AG04450 (cell line): Measurements from ENCODE around the gene GAD1. TPM values are rescaled to one million over a fixed set of nuclear protein-coding genes. Genes with fewer than 3 reads are reported as not detected.

Experiments
- CTCF ChIA-PET: fragments of 300-600, 350-600 bp; formaldehyde crosslinking; extraction: SDS; loops from one replicate; lab custom pipeline; 2022; ENCODE audit warnings: antibody characterized with exemption, inconsistent platforms; lab: Charles Lee
- POLR2A ChIA-PET: fragments of 350-600 bp; formaldehyde crosslinking; extraction: SDS; loops from one replicate; lab custom pipeline; 2021; ENCODE audit warnings: antibody characterized with exemption, inconsistent platforms; lab: Yijun Ruan, JAX
- DNase-seq: peaks from one replicate; pipeline ENCODE4 v3.0.0-alpha.2; 2011; ENCODE audit warnings: low read depth, low spot score
- H3K27ac ChIP-seq: one replicate; pipeline ENCODE4 v1.5.1; 2012; ENCODE audit warnings: low read depth, low read length, control low read depth
- H3K27me3 ChIP-seq: one replicate; pipeline ENCODE4 v1.6.0; 2012; ENCODE audit warnings: low read length; ENCODE audit not compliant: control insufficient read depth, insufficient read depth
- H3K4me3 ChIP-seq: 2 replicates; pipeline ENCODE4 v1.5.1; 2011; ENCODE audit warnings: mild to moderate bottlenecking, low read depth, low read length, control low read depth
- H3K9me3 ChIP-seq: 2 replicates; pipeline ENCODE4 v1.5.1; 2012; ENCODE audit warnings: low read length; ENCODE audit not compliant: control insufficient read depth, insufficient read depth
- polyA plus RNA-seq: library from polyadenylated mRNA; depleted of rRNA; stranded (reverse); fragments of >200 nt; gene quantifications from 2 replicates; pipeline ENCODE4 v1.2.3, GENCODE V29; 2011
- TF ChIP-seq, protein P1 (sequence below): IDR thresholded peaks from 2 replicates; pipeline ENCODE4 v1.5.1; 2011; ENCODE audit warnings: low read depth, low read length, control low read depth, inconsistent platforms

The GAD1 gene
- polyA plus RNA-seq, 1 experiment = not detected

GRCh38 chr2:170887496-170887895 is 70.8 kb downstream of the GAD1 start:
- CTCF ChIA-PET = interaction anchor here (1.1 kb wide), 1 partner anchor 15 kb away, joined by 6 read pairs; no protein-coding TSS in a partner anchor
- POLR2A ChIA-PET = no interaction called here

DNA sequence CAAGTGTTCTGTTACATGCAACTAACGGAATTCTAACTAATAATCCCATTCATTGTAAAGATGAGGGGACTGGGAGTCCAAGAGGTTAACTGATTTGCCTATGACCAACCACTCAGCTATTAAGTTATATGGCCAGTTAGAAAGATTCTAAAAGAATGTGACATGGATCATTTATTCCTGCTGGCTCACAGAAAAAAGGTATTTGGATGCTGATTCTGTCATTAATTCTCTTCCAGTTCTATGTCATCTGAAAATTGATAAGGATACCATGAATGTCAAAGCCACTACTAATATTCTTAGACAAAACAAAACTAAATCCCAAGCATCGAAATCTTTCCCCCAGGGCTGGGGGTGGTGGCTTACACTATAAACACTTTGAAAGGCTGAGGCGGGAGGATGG is 71.2 kb downstream of the GAD1 start:
- H3K27ac ChIP-seq = no peak overlapping the region
- H3K4me3 ChIP-seq = no peak overlapping the region
- no peaks in the 10 kb centered on the region for H3K9me3 ChIP-seq
- no peaks in the 10 kb centered on the region for H3K27me3 ChIP-seq
- no peak for DNase-seq
- ChIA-PET CTCF (interaction anchor here (1.1 kb wide), 1 partner anchor 15 kb away, joined by 6 read pairs; no protein-coding TSS in a partner anchor), POLR2A (no interaction called here)
- TF ChIP-seq, protein P1, sequence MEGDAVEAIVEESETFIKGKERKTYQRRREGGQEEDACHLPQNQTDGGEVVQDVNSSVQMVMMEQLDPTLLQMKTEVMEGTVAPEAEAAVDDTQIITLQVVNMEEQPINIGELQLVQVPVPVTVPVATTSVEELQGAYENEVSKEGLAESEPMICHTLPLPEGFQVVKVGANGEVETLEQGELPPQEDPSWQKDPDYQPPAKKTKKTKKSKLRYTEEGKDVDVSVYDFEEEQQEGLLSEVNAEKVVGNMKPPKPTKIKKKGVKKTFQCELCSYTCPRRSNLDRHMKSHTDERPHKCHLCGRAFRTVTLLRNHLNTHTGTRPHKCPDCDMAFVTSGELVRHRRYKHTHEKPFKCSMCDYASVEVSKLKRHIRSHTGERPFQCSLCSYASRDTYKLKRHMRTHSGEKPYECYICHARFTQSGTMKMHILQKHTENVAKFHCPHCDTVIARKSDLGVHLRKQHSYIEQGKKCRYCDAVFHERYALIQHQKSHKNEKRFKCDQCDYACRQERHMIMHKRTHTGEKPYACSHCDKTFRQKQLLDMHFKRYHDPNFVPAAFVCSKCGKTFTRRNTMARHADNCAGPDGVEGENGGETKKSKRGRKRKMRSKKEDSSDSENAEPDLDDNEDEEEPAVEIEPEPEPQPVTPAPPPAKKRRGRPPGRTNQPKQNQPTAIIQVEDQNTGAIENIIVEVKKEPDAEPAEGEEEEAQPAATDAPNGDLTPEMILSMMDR = no peak

More at GRCh38 chr2:170887496-170887895, 70.8 kb downstream of the GAD1 start:
- DNase-seq = no peak
- H3K27ac ChIP-seq = no peak overlapping the region
- no peak overlapping the region for H3K4me3 ChIP-seq
- H3K27me3 ChIP-seq = no peaks in the 10 kb centered on the region
- H3K9me3 ChIP-seq = no peaks in the 10 kb centered on the region
- TF ChIP-seq, protein P1 = no peak

DNA sequence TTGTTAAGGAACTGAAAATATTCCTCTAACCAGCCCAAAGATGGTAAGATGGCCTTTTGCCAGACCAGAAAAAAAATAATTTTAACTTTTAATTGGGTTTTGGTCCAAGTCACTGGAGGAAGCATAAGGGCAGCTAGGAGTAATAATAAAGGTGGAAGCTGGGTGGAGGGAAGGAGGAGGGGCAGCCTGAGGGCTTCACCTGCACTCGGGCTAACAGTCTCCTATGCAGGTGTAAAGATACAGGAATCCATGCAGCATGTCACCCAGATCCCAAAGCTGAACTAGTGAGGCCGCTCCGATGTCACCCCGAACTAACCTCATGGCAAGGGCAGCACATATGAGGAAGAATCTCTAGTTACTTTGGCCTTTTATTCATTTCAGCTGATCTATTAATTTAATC is 75.2 kb downstream of the GAD1 start:
- Histone ChIP-seq H3K27ac (no peak overlapping the region), H3K27me3 (peaks cover 5% of the 10 kb centered on the region), H3K9me3 (no peaks in the 10 kb centered on the region), H3K4me3 (no peak overlapping the region)
- TF ChIP-seq, protein P1 = no peak
- POLR2A ChIA-PET = no interaction called here
- DNase-seq = no peak
- CTCF ChIA-PET = interaction anchor here (3.0 kb wide), 1 partner anchor 18 kb away, joined by 9 read pairs; no protein-coding TSS in a partner anchor

DNA sequence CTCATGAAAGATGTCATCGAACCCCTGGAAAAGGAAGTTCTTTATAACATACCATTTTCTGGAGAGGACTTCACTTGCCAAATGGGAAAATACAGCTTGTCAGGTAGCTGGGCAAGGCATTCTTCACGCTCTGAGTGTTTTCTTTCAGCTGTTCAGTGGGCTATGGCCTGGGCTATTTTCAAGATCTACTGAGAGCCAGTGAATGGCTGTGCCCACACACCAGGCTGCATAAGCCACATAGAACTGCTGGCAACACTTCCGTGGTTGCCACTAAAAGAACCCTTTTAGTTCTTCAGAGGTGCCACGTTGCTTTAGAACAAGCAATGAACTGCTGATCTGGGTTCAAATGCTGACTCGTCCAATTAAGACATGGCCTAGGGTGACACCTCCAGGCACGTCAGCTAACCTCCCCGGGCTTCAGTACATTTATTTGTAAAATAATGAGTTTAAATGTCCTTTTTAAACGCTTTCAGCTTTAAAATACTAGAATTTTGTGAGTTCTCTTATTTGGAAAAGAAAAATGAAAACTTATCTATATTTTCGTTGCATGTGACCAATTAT is 75.8 kb downstream of the GAD1 start:
- TF ChIP-seq, protein P1 = no peak
- no peak for DNase-seq
- Histone ChIP-seq H3K4me3 (no peak overlapping the region), H3K27me3 (peaks cover 5% of the 10 kb centered on the region), H3K9me3 (no peaks in the 10 kb centered on the region), H3K27ac (no peak overlapping the region)
- POLR2A ChIA-PET = no interaction called here
- CTCF ChIA-PET = no interaction called here

- no peak for DNase-seq
- no peak overlapping the region for H3K27ac ChIP-seq
- TF ChIP-seq, protein P1 = no peak
- POLR2A ChIA-PET = interaction anchor here (0.6 to 1.2 kb wide), 2 partner anchors 13 to 33 kb away, joined by 3 read pairs; no protein-coding TSS in a partner anchor
- H3K27me3 ChIP-seq = peaks cover 5% of the 10 kb centered on the region
- CTCF ChIA-PET = no interaction called here
- H3K9me3 ChIP-seq = no peaks in the 10 kb centered on the region
- no peak overlapping the region for H3K4me3 ChIP-seq
Measured at GRCh38 chr2:170895023-170895757, 78.5 kb downstream of the GAD1 start.
